HEK293T (cell line): ENCODE data around the gene SCARB1.

Source experiments
- CTCF ChIA-PET: fragments of 350-600 bp; formaldehyde crosslinking; extraction: SDS; loops from one replicate; lab custom pipeline; 2021; ENCODE audit warnings: antibody characterized with exemption, inconsistent platforms; lab: Yijun Ruan, JAX
- POLR2A ChIA-PET: fragments of 350-600 bp; formaldehyde crosslinking; extraction: SDS; loops from one replicate; lab custom pipeline; 2020; ENCODE audit warnings: antibody characterized with exemption, inconsistent platforms; lab: Yijun Ruan, JAX
- DNase-seq: peaks from one replicate; pipeline ENCODE4 v3.0.0; 2012; ENCODE audit warnings: mixed read lengths; ENCODE audit errors: extremely low spot score
- ARNT ChIP-seq: fragments of 450-650 bp; IDR thresholded peaks from 2 replicates; pipeline ENCODE4 v1.6.1; 2017; ENCODE audit warnings: mild to moderate bottlenecking
- BHLHE40 ChIP-seq: fragments of 450-650 bp; IDR thresholded peaks from 2 replicates; pipeline ENCODE4 v1.6.1; 2016; ENCODE audit warnings: mild to moderate bottlenecking, moderate library complexity, borderline replicate concordance
- CTBP1 ChIP-seq: fragments of 450-650 bp; IDR thresholded peaks from 2 replicates; pipeline ENCODE4 v1.6.1; 2016; ENCODE audit warnings: borderline replicate concordance
- ELF4 ChIP-seq: fragments of 450-650 bp; IDR thresholded peaks from 2 replicates; pipeline ENCODE4 v1.6.1; 2017; ENCODE audit warnings: antibody characterized with exemption
- FOXA1 ChIP-seq: fragments of 450-650 bp; IDR thresholded peaks from 2 replicates; pipeline ENCODE4 v1.6.1; 2016; ENCODE audit warnings: mild to moderate bottlenecking
- FOXK2 ChIP-seq: fragments of 450-650 bp; IDR thresholded peaks from 2 replicates; pipeline ENCODE4 v1.6.1; 2016; ENCODE audit warnings: mild to moderate bottlenecking
- FOXM1 ChIP-seq: fragments of 450-650 bp; IDR thresholded peaks from 2 replicates; pipeline ENCODE4 v1.6.1; 2017; ENCODE audit warnings: mild to moderate bottlenecking, borderline replicate concordance
- HDGF ChIP-seq: fragments of 450-650 bp; IDR thresholded peaks from 2 replicates; pipeline ENCODE4 v1.6.1; 2017; ENCODE audit warnings: antibody characterized with exemption, borderline replicate concordance
- L3MBTL2 ChIP-seq: fragments of 450-650 bp; conservative IDR thresholded peaks from 2 replicates; pipeline ENCODE4 v1.6.1; 2016; ENCODE audit warnings: mild to moderate bottlenecking
- LEF1 ChIP-seq: fragments of 450-650 bp; IDR thresholded peaks from 2 replicates; pipeline ENCODE4 v1.6.1; 2017; ENCODE audit warnings: mild to moderate bottlenecking, borderline replicate concordance
- NFRKB ChIP-seq: fragments of 450-650 bp; IDR thresholded peaks from 2 replicates; pipeline ENCODE4 v1.6.1; 2016; ENCODE audit warnings: mild to moderate bottlenecking, moderate library complexity
- PKNOX1 ChIP-seq: fragments of 450-650 bp; IDR thresholded peaks from 2 replicates; pipeline ENCODE4 v1.6.1; 2016
- SP1 ChIP-seq: fragments of 450-650 bp; IDR thresholded peaks from 2 replicates; pipeline ENCODE4 v1.6.1; 2017
- SUZ12 ChIP-seq: fragments of 450-650 bp; IDR thresholded peaks from 2 replicates; pipeline ENCODE4 v1.6.1; 2016; ENCODE audit warnings: mild to moderate bottlenecking
- TARDBP ChIP-seq: fragments of 450-650 bp; IDR thresholded peaks from 2 replicates; pipeline ENCODE4 v1.6.1; 2016
- ZNF384 ChIP-seq: fragments of 450-650 bp; IDR thresholded peaks from 2 replicates; pipeline ENCODE4 v1.6.1; 2016

Gene SCARB1

GRCh38 chr12:124786061-124786964 lies 77.4 kb downstream of the SCARB1 start:
- ChIA-PET POLR2A (interaction anchor here (1.0 kb wide), 1 partner anchor 33 kb away, joined by 3 read pairs; no protein-coding TSS in a partner anchor), CTCF (interaction anchor here (1.0 kb wide), 1 partner anchor 15 kb away, joined by 3 read pairs; no protein-coding TSS in a partner anchor)
- DNase-seq = peak; percentile 77
- no peak for TF ChIP-seq SUZ12
- TF ChIP-seq PKNOX1 = no peak
- TF ChIP-seq L3MBTL2 = peak; percentile 34
- no peak for TF ChIP-seq CTBP1

DNA sequence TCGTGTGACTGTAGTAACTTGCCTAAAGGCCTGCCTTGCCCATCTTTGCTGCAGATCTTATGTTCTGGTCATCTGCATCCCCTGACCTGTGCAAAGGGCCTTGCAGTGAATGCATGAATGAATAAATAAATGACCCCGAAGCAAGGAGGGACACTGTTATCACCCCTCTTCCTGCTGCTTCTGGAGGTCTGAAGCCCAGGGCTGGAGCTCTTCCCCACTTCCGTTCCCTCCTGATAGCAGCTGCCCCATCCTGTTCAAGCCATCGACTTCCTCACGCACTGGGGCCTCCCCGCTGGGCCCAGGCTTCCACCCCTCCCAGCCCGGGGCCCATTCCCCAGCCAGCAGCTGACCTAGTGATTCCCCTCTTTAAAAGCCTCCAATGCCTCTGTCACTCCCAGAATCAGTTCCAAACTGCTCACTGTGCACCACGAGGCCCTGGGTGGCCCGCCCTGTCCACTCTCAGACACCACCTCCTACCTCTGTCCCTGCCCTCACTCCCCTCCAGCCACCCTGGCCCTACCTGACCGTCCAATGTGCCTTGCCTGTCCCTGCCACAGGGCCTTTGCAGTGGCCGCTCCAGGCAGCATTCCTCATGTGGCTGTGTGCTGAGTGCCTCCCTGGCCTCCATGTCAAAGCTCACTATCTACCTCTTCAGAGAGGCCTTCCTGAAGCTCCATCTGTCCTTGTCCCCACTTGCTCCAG lies 78.6 kb downstream of the SCARB1 start:
- DNase-seq = no peak
- no peak for TF ChIP-seq CTBP1
- TF ChIP-seq SUZ12 = no peak
- no peak for TF ChIP-seq BHLHE40
- no peak for TF ChIP-seq L3MBTL2
- no peak for TF ChIP-seq LEF1
- TF ChIP-seq FOXK2 = no peak
- TF ChIP-seq PKNOX1 = no peak
- TF ChIP-seq FOXA1 = no peak
- no peak for TF ChIP-seq NFRKB
- no peak for TF ChIP-seq FOXM1
- no peak for TF ChIP-seq ARNT
- TF ChIP-seq TARDBP = no peak
- TF ChIP-seq SP1 = no peak
- TF ChIP-seq HDGF = no peak
- no peak for TF ChIP-seq ZNF384
- no peak for TF ChIP-seq ELF4
- ChIA-PET CTCF (interaction anchor here (0.5 to 0.8 kb wide), 2 partner anchors 18 to 294 kb away, joined by 3 to 4 read pairs; no protein-coding TSS in a partner anchor), POLR2A (no interaction called here)

GRCh38 chr12:124783087-124783486 lies 80.6 kb downstream of the SCARB1 start:
- TF ChIP-seq ZNF384 (no peak), NFRKB (no peak), LEF1 (no peak), FOXK2 (no peak), FOXM1 (no peak), TARDBP (no peak), FOXA1 (no peak), L3MBTL2 (no peak), ELF4 (no peak), ARNT (no peak), SUZ12 (no peak), HDGF (no peak), SP1 (no peak), CTBP1 (no peak), PKNOX1 (no peak), BHLHE40 (no peak)
- ChIA-PET POLR2A (no interaction called here), CTCF (interaction anchor here (0.6 kb wide), 1 partner anchor 265 kb away, joined by 3 read pairs; no protein-coding TSS in a partner anchor)
- no peak for DNase-seq

- TF ChIP-seq FOXA1 = no peak
- DNase-seq = no peak
- ChIA-PET POLR2A (no interaction called here), CTCF (interaction anchor here (1.4 kb wide), 1 partner anchor 11 kb away, joined by 4 read pairs; no protein-coding TSS in a partner anchor)
Observed at GRCh38 chr12:124782132-124782531, 81.5 kb downstream of the SCARB1 start.

- TF ChIP-seq ZNF384 = no peak
- TF ChIP-seq FOXK2 = no peak
- TF ChIP-seq FOXA1 = no peak
- no peak for TF ChIP-seq PKNOX1
- no peak for TF ChIP-seq LEF1
- TF ChIP-seq FOXM1 = no peak
- TF ChIP-seq HDGF = no peak
- no peak for TF ChIP-seq CTBP1
- no peak for TF ChIP-seq TARDBP
- no peak for TF ChIP-seq NFRKB
- no peak for TF ChIP-seq ELF4
- TF ChIP-seq BHLHE40 = no peak
- no peak for TF ChIP-seq SUZ12
- no peak for TF ChIP-seq ARNT
Observed at GRCh38 chr12:124780752-124781685, 82.6 kb downstream of the SCARB1 start.

More at GRCh38 chr12:124780752-124781685, 82.6 kb downstream of the SCARB1 start:
- ChIA-PET CTCF (interaction anchor here (1.4 kb wide), 1 partner anchor 9 kb away, joined by 4 read pairs; no protein-coding TSS in a partner anchor), POLR2A (no interaction called here)
- no peak for DNase-seq
